ENCODE data around the gene PDIA5.
"Not testable (repeated sequence)": the region's sequence is repeated elsewhere in the genome, so short reads cannot be mapped to it uniquely, and the experiment has no call there.

The PDIA5 gene

GRCh38 chr3:123112232-123112631 lies 45.4 kb downstream of the PDIA5 start:
- peak overlapping the region; percentile 67 for H3K4me3 ChIP-seq (ENCODE audit: low read length, poor library complexity, severe bottlenecking)
- H3F3A ChIP-seq (ENCODE audit: low read depth): peaks cover 4% of the 10 kb centered on the region; the same call in 1 of the 2 replicates
- peaks cover 58% of the 10 kb centered on the region for H3K36me3 ChIP-seq (ENCODE audit: insufficient read depth, low read length)
- peak overlapping the region; percentile 76 for H3K4me2 ChIP-seq (ENCODE audit: low read depth, low read length, poor library complexity, severe bottlenecking)
- H3K4me1 ChIP-seq (ENCODE audit: insufficient read depth, low read length, poor library complexity, severe bottlenecking): peaks cover 61% of the 10 kb centered on the region
- H3K79me2 ChIP-seq (ENCODE audit: insufficient read depth, low read length): peaks cover 27% of the 10 kb centered on the region; the same call in 1 of the 2 replicates
- H3K9me2 ChIP-seq (replicated peaks; ENCODE audit: low read depth, low read length): no peaks in the 10 kb centered on the region
- no peaks in the 10 kb centered on the region for H3K9me3 ChIP-seq (ENCODE audit: insufficient read depth, low read depth, low read length)
- TF ChIP-seq CTCF (conservative IDR thresholded peaks at IDR 0.05; ENCODE audit: low read length) (no peak), EZH2phosphoT487 (IDR thresholded peaks at IDR 0.05; ENCODE audit: borderline replicate concordance) (no peak)
- peak overlapping the region; percentile 62 for H3K9ac ChIP-seq (ENCODE audit: low read depth, low read length, poor library complexity, severe bottlenecking)
- no peaks in the 10 kb centered on the region for H3K27me3 ChIP-seq (ENCODE audit: insufficient read depth, low read length, poor library complexity, severe bottlenecking)
- H2AFZ ChIP-seq (ENCODE audit: low read length): no peak overlapping the region
- H4K20me1 ChIP-seq (ENCODE audit: insufficient read depth, low read length, poor library complexity, severe bottlenecking): no peaks in the 10 kb centered on the region

GRCh38 chr3:123112656-123113055 lies 45.8 kb downstream of the PDIA5 start:
- Histone ChIP-seq H3K9ac (ENCODE audit: low read depth, low read length, poor library complexity, severe bottlenecking) (peak overlapping the region; percentile 62), H3K4me1 (ENCODE audit: insufficient read depth, low read length, poor library complexity, severe bottlenecking) (peaks cover 61% of the 10 kb centered on the region), H3K4me3 (ENCODE audit: low read length, poor library complexity, severe bottlenecking) (peak overlapping the region; percentile 43), H3K36me3 (ENCODE audit: insufficient read depth, low read length) (peaks cover 58% of the 10 kb centered on the region), H3K79me2 (ENCODE audit: insufficient read depth, low read length) (peaks cover 27% of the 10 kb centered on the region; the same call in 1 of the 2 replicates), H3K4me2 (ENCODE audit: low read depth, low read length, poor library complexity, severe bottlenecking) (peak overlapping the region; percentile 76)
- H3K27me3 ChIP-seq (ENCODE audit: insufficient read depth, low read length, poor library complexity, severe bottlenecking); H3F3A ChIP-seq (ENCODE audit: low read depth); H2AFZ ChIP-seq (ENCODE audit: low read length); H3K9me2 ChIP-seq (replicated peaks; ENCODE audit: low read depth, low read length); H4K20me1 ChIP-seq (ENCODE audit: insufficient read depth, low read length, poor library complexity, severe bottlenecking); H3K9me3 ChIP-seq (ENCODE audit: insufficient read depth, low read depth, low read length): not testable (repeated sequence)

DNA sequence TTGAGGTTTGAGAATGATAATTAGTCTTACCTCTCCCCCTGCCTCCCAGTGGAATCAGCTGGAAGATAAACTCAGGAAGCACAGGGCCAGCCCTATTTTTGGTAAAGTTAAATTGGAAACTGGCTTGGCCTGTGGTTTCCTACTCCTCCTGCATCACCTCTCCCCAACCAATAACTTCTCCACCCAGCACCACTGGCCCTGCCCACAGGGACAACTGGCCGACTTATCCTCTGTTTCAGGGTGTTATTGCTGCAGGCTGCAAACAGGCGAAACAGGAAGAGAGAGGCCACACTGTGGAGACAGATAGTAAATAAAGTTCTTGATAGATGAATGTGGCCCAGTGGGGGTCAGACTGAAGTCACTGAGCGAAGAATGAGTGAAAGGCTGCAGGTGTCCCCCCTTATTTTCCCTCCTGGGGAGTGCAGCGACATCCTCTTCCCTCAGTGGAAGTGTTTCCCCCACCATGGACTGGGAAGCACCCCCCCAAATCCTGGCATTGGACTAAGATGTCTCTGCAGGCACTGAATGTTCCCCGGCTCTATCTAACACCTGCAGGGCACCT lies 47.1 kb downstream of the PDIA5 start:
- TF ChIP-seq CTCF (conservative IDR thresholded peaks at IDR 0.05; ENCODE audit: low read length) (peak; percentile 25; the same call in 1 of the 2 replicates), EZH2phosphoT487 (IDR thresholded peaks at IDR 0.05; ENCODE audit: borderline replicate concordance) (no peak)
- H3K36me3 ChIP-seq (ENCODE audit: insufficient read depth, low read length): peaks cover 60% of the 10 kb centered on the region
- H3K4me2 ChIP-seq (ENCODE audit: low read depth, low read length, poor library complexity, severe bottlenecking): peak overlapping the region; percentile 76
- H3K9me2 ChIP-seq (replicated peaks; ENCODE audit: low read depth, low read length): no peaks in the 10 kb centered on the region
- H4K20me1 ChIP-seq (ENCODE audit: insufficient read depth, low read length, poor library complexity, severe bottlenecking): no peaks in the 10 kb centered on the region
- peak overlapping the region; percentile 43 for H3K4me3 ChIP-seq (ENCODE audit: low read length, poor library complexity, severe bottlenecking)
- peaks cover 27% of the 10 kb centered on the region; the same call in 1 of the 2 replicates for H3K79me2 ChIP-seq (ENCODE audit: insufficient read depth, low read length)
- no peaks in the 10 kb centered on the region for H3K9me3 ChIP-seq (ENCODE audit: insufficient read depth, low read depth, low read length)
- H3K27me3 ChIP-seq (ENCODE audit: insufficient read depth, low read length, poor library complexity, severe bottlenecking): no peaks in the 10 kb centered on the region
- peaks cover 4% of the 10 kb centered on the region; the same call in 1 of the 2 replicates for H3F3A ChIP-seq (ENCODE audit: low read depth)
- peaks cover 61% of the 10 kb centered on the region for H3K4me1 ChIP-seq (ENCODE audit: insufficient read depth, low read length, poor library complexity, severe bottlenecking)
- peak overlapping the region; percentile 62 for H3K9ac ChIP-seq (ENCODE audit: low read depth, low read length, poor library complexity, severe bottlenecking)
- H2AFZ ChIP-seq (ENCODE audit: low read length): no peak overlapping the region

DNA sequence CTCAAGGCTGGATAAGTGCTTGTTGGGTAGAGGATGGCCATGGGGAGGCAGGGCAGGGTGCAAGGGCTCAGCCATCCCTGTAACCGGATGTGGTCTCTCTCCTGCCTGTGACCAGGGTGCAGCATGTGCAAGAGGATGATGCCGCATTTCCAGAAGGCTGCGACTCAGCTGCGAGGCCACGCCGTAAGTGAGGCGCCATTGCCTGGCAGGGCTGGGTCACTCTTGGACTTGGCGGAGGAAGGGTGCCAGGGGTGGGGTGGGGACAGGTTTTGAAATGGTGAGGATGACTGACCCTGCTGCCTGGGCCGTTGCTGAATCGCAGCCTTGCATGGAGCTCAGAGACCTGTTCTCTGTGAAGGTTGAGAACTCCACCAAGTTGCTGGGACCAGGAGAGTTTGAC lies 49.3 kb downstream of the PDIA5 start:
- Histone ChIP-seq H3K9me2 (replicated peaks; ENCODE audit: low read depth, low read length) (no peaks in the 10 kb centered on the region), H3K27me3 (ENCODE audit: insufficient read depth, low read length, poor library complexity, severe bottlenecking) (no peaks in the 10 kb centered on the region), H3K36me3 (ENCODE audit: insufficient read depth, low read length) (peaks cover 68% of the 10 kb centered on the region), H3K79me2 (ENCODE audit: insufficient read depth, low read length) (peaks cover 26% of the 10 kb centered on the region; the same call in 1 of the 2 replicates), H2AFZ (ENCODE audit: low read length) (no peak overlapping the region), H3K4me2 (ENCODE audit: low read depth, low read length, poor library complexity, severe bottlenecking) (no peak overlapping the region), H3K9ac (ENCODE audit: low read depth, low read length, poor library complexity, severe bottlenecking) (no peak overlapping the region), H3F3A (ENCODE audit: low read depth) (no peaks in the 10 kb centered on the region), H3K4me3 (ENCODE audit: low read length, poor library complexity, severe bottlenecking) (no peak overlapping the region), H3K9me3 (ENCODE audit: insufficient read depth, low read depth, low read length) (no peaks in the 10 kb centered on the region), H3K4me1 (ENCODE audit: insufficient read depth, low read length, poor library complexity, severe bottlenecking) (peaks cover 45% of the 10 kb centered on the region), H4K20me1 (ENCODE audit: insufficient read depth, low read length, poor library complexity, severe bottlenecking) (no peaks in the 10 kb centered on the region)
- TF ChIP-seq CTCF (conservative IDR thresholded peaks at IDR 0.05; ENCODE audit: low read length): no peak

All from Loucy (cell line).